Peyer's patch (tissue), 4 donors: Measurements from ENCODE around the gene PRRT4. TPM values are rescaled to one million over a fixed set of nuclear protein-coding genes. Genes with fewer than 3 reads are reported as not detected.

Source experiments
- DNase-seq, 3 donors: peaks; one replicate each; pipeline ENCODE4 v3.0.0-alpha.2; 2017 to 2019
- H3K27ac ChIP-seq, 4 donors: fragments of 200-600 bp; sonication (generic); one replicate each; pipeline ENCODE4 v1.5.1; 2016 to 2019
- H3K27me3 ChIP-seq, 2 donors: fragments of 200-600 bp; sonication (generic); one replicate each; pipeline ENCODE4 v1.5.1; 2019
- H3K36me3 ChIP-seq, 3 donors: fragments of 200-600 bp; sonication (generic); one replicate each; pipeline ENCODE4 v1.5.1; 2016 to 2019
- H3K4me1 ChIP-seq, 4 donors: fragments of 200-600 bp; sonication (generic); one replicate each; pipeline ENCODE4 v1.5.1; 2016 to 2019
- H3K4me3 ChIP-seq, 4 donors: fragments of 200-600 bp; sonication (generic); 1 replicate in 3 of 4; 2 replicates in 1 of 4; pipeline ENCODE4 v1.5.1; 2016 to 2019; ENCODE audit warnings: mild to moderate bottlenecking in 1 of 4
- H3K9me3 ChIP-seq, 4 donors: fragments of 200-600 bp; sonication (generic); one replicate each; pipeline ENCODE4 v1.5.1; 2016 to 2019; ENCODE audit warnings: mild to moderate bottlenecking in 1 of 4
- POLR2A ChIP-seq, 2 donors: fragments of 450-650 bp; IDR thresholded peaks; one replicate each; pipeline ENCODE4 v1.5.1; 2017; ENCODE audit warnings: antibody characterized with exemption in 2 of 2, mild to moderate bottlenecking in 2 of 2, moderate library complexity in 2 of 2
- total RNA-seq, 4 donors: library from RNA; depleted of rRNA; stranded (reverse); fragments of >200 nt; gene quantifications; one replicate each; pipeline ENCODE4 v1.1.0, GENCODE V29; 2016
- TF ChIP-seq, protein P1 (sequence below), 6 experiments: fragments of 450-650 bp in 4 of 6; fragments of 200-600 bp in 2 of 6; sonication (generic) in 1 of 6; IDR thresholded peaks; one replicate each; pipeline ENCODE4 v1.5.1; 2017 to 2019; ENCODE audit warnings: antibody characterized with exemption in 6 of 6, mild to moderate bottlenecking in 3 of 6, moderate library complexity in 1 of 6

Gene PRRT4
- total RNA-seq, 4 donors from 2014 or later = 0.66 TPM; not detected in 3

DNA sequence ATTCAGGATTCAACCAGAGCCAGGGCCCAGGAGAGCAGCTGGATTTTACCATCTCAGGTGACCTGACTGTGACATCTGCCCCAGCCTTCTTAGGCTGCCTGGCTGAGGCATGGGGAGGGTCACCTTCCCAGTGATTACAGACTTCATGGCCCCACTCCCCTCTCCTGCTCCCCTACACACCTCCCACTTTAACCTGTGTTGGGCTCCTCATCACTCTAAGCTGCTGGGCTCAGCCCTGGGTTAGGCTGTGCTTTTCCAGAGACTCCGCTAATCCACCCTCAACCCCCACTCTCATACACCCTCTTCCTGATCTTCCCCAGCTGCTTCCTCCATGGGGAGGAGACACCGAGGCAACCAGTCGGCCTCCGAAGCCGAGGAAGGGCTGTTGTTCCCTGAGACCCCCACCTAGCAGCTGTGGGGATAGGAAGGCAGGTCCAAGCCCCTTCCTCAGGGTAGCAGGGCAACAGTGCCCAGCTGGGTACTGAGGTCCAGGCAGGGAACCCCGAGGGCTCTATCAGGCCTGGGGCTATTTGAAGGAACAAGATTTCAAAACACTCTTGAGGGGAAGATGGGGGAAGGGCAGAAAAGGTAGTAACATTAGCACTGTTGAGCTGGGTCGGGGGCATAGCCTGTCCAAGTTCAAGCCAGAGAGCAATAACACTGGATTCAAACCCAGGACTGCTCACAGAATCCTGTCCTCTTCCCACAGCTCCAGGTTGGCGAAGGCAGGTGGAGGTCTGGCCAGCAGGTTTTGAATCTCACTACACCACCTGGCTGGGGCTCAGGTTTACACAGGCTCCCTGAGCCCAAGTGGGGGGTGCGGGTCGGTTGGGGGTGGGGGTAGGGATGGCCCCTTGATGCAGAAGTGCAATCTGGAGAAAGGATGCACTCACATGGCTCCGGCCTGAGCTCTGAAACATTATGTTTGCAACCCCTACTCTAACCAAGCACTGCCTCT, 46.5 kb upstream of the PRRT4 start:
- TF ChIP-seq, protein P1, sequence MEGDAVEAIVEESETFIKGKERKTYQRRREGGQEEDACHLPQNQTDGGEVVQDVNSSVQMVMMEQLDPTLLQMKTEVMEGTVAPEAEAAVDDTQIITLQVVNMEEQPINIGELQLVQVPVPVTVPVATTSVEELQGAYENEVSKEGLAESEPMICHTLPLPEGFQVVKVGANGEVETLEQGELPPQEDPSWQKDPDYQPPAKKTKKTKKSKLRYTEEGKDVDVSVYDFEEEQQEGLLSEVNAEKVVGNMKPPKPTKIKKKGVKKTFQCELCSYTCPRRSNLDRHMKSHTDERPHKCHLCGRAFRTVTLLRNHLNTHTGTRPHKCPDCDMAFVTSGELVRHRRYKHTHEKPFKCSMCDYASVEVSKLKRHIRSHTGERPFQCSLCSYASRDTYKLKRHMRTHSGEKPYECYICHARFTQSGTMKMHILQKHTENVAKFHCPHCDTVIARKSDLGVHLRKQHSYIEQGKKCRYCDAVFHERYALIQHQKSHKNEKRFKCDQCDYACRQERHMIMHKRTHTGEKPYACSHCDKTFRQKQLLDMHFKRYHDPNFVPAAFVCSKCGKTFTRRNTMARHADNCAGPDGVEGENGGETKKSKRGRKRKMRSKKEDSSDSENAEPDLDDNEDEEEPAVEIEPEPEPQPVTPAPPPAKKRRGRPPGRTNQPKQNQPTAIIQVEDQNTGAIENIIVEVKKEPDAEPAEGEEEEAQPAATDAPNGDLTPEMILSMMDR (IDR thresholded peaks at IDR 0.05) = no peak
- no peak for TF ChIP-seq POLR2A (IDR thresholded peaks at IDR 0.05)
- Histone ChIP-seq H3K4me1 (peaks cover 0 to 43% (median 13%) of the 10 kb centered on the region in 4 donors), H3K27ac (peak overlapping the region; percentile 73 to 93 (median 87)), H3K27me3 (no peaks in the 10 kb centered on the region), H3K4me3 (peak overlapping the region in 2 of 4 donors; percentile 71 to 75), H3K9me3 (no peaks in the 10 kb centered on the region), H3K36me3 (no peaks in the 10 kb centered on the region)
- no peak for DNase-seq

DNA sequence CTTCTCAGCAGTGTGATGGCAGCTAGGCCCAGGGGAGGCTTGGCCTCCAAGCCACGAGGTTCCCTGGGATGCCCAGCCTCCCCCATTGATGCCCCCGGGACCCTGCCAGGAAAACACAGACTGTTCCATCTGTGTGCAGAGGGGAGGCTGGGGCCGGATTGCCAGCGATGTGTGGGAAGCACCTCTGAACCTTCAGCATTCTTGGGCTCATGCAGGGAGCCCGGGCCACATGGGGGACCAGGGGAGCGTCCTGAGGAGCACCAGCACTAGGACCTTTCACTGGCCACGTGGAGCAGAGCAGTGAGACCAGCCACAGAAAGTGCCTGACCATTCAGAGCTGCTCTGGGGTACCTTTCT, 45.7 kb upstream of the PRRT4 start:
- no peak for DNase-seq
- Histone ChIP-seq H3K4me1 (peaks cover 0 to 43% (median 13%) of the 10 kb centered on the region in 4 donors), H3K9me3 (no peaks in the 10 kb centered on the region), H3K4me3 (no peak overlapping the region), H3K27me3 (no peaks in the 10 kb centered on the region), H3K27ac (peak overlapping the region in 2 of 4 donors; percentile 89 to 93), H3K36me3 (no peaks in the 10 kb centered on the region)
- TF ChIP-seq, protein P1 (IDR thresholded peaks at IDR 0.05) = no peak
- no peak for TF ChIP-seq POLR2A (IDR thresholded peaks at IDR 0.05)

DNA sequence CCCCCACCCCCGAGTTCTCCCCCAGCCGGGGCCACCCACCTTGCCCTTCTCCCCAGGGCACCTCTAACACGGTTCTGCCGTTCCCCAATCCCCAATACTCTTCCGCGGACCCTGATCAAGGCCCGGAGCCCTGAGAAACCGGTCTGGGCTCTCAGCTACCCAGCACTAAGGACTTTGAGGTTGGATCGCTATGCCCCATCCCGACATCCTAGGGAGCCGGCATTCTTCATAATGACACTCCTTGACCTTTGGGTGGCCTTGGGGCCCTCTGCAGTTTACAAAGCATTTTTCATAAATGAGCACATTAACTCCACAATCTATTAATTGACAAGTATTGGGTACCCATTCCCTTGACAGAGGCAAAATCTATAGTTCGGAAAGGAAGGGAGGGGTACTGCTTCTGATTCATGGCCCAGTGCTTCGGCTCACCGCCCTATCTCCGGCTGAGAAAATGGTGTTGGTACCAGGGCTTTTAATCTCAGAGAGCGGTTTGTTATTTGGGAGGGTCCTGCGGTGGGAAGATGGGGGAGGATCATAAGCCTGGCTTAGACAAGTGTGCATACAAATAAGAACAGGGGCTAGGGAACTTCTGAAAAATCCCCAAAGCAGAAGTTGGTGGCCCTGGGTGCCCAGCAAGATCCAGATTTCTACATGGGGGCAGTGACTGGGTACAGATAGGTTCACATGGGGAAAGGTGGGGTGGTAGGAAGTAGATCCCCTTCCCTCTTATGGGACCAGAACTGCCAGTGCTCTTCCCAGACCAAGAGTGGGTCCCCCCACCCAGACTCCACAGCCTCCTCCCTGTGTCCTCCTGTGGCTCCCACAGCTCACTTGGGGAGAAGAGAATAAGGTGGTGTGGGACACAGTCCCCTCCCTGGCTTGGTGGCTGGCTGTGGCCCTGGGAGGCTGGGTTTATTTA, 45.1 kb upstream of the PRRT4 start:
- Histone ChIP-seq H3K27ac (peak overlapping the region in 2 of 4 donors; percentile 75 to 89), H3K27me3 (no peaks in the 10 kb centered on the region), H3K4me3 (peak overlapping the region; percentile 48 to 85 (median 80)), H3K4me1 (peaks cover 0 to 43% (median 13%) of the 10 kb centered on the region in 4 donors), H3K36me3 (no peaks in the 10 kb centered on the region), H3K9me3 (no peaks in the 10 kb centered on the region)
- DNase-seq = no peak
- no peak for TF ChIP-seq POLR2A (IDR thresholded peaks at IDR 0.05)

DNA sequence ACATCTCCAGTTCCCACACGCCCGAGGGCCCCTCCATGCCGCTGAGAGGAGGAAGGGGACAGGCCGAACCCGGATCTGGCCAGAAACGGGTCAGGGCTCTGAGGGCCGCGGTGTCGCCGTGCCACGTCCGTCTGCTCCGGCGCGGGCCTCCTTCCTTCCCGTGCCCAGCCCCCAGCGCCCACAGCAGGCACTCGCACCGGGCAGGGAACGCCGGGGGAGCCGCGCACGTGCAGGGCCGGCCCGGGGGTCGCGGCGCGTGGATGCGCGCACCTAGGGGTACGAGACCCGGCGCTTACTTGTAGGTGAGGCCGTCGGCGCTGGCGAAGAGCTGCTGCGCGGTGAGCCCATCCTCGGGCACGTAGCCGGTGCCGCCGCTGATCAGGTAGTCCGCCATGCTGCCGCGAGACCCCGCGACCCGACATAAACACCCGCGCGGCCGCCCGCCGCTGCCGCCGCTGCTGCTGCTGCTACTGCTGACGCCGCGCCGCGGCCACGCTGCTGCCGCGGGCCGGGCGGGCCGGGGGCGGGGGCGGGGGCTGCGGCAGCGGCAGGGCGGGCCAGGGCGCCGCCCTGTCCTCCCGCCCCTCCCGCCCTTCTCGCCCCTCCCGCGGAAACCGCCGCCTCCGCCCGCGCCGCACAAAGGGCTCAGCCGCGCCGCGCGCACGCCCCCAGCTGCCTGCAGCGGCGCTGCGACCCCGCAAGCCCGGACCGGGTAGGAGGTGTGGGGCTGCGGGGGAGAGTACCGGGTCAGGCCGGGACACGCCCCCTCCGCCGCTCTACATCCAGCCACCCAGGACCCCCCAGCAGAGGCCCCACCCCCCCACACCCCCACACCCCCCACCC, 44.2 kb upstream of the PRRT4 start:
- no peaks in the 10 kb centered on the region for H3K9me3 ChIP-seq
- peaks cover 0 to 8% (median 0%) of the 10 kb centered on the region in 3 donors for H3K36me3 ChIP-seq
- peaks cover 0 to 40% (median 13%) of the 10 kb centered on the region in 4 donors for H3K4me1 ChIP-seq
- peak overlapping the region; percentile 48 to 85 (median 80) for H3K4me3 ChIP-seq
- H3K27me3 ChIP-seq = no peaks in the 10 kb centered on the region
- TF ChIP-seq POLR2A (IDR thresholded peaks at IDR 0.05) = no peak
- TF ChIP-seq, protein P1 (IDR thresholded peaks at IDR 0.05) = no peak
- peak; percentile 52 to 72 (median 69) for DNase-seq
- H3K27ac ChIP-seq = peak overlapping the region in 2 of 4 donors; percentile 53 to 75

DNA sequence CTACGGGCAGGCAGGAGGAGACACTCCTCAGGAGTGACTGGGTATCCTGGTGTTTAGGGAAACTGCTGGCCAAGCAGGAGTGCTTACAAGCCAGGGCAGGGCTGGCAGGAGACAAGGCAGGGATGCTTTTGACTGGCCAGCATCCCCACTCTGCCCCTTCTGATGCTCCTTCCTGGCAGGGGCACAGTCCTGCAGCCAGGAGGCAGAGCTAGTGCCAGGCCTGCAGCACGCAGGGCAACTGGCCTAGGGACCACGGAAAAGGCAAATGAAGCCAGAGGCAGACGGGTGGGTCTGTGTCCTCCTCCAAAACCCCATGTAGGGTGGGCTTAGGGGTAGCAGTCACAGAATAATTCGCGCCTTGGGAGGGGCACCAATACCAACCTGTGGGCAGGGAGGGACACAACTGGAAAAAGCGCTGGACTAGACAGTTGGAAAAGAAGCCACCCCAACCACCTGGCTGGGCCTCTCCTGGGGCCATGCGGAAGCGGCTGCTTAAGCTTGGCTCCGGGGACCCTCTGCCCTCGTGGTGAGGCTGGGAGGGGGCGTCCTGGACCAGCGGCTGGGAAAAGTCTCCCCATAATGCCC, 43.5 kb upstream of the PRRT4 start:
- H3K27ac ChIP-seq = peak overlapping the region in 2 of 4 donors; percentile 53 to 75
- H3K9me3 ChIP-seq = no peaks in the 10 kb centered on the region
- H3K4me3 ChIP-seq = peak overlapping the region; percentile 48 to 85 (median 80)
- no peaks in the 10 kb centered on the region for H3K27me3 ChIP-seq
- DNase-seq = peak in 1 of 3 donors; percentile 34
- H3K36me3 ChIP-seq = peaks cover 0 to 15% (median 0%) of the 10 kb centered on the region in 3 donors
- H3K4me1 ChIP-seq = peaks cover 0 to 35% (median 13%) of the 10 kb centered on the region in 4 donors
- TF ChIP-seq, protein P1 (IDR thresholded peaks at IDR 0.05) = no peak
- no peak for TF ChIP-seq POLR2A (IDR thresholded peaks at IDR 0.05)
